HG02970 (cell line): Measurements from ENCODE around the gene MAP3K15.

ENCODE experiments used
- ATAC-seq: cut with Tn5 transposase; IDR thresholded peaks from one replicate; pipeline ENCODE4 v1.9.1; 2021; ENCODE audit warnings: mild to moderate bottlenecking, moderate library complexity, moderate number of reproducible peaks; ENCODE audit not compliant: unreplicated experiment, low FRiP score

MAP3K15 gene

DNA sequence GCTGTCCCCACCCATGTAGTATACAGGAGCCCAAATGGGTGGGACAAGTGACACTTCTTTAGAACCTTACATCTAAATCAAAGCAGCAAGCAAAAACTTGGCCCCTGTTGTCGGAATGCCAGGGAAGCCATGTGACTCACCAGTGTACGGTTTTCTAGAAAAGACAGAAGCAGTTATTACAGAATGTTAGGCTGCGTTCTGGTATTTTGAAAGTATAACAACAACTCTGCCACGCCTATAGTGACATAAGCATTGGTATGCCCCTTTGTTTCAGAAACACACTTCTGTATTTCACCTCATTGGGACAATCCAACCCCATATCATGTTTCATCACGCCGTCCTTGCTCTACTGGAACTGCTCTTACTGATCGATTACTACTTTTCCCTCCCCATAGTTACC lies 156.8 kb downstream of the MAP3K15 start:
- no peak for ATAC-seq

DNA sequence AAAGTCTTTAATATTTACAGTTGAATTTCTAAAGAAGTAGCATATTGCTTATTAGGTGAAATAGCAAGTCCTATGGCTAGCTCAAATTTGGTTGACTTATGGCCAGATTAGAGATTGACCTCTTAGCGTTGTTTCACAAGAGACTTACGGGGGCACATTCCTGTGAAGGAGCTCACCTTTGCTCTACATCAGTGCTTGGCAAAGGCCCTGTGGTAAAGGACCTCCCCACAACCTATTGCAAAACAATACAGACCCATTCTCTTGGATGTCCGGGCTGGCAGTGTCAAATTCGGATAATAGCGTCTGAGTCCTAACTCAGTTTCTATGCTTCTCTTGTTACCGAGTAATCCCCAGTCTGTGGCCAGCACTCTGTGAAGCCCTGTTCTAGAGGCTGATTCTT lies 160.7 kb downstream of the MAP3K15 start:
- ATAC-seq: no peak

DNA sequence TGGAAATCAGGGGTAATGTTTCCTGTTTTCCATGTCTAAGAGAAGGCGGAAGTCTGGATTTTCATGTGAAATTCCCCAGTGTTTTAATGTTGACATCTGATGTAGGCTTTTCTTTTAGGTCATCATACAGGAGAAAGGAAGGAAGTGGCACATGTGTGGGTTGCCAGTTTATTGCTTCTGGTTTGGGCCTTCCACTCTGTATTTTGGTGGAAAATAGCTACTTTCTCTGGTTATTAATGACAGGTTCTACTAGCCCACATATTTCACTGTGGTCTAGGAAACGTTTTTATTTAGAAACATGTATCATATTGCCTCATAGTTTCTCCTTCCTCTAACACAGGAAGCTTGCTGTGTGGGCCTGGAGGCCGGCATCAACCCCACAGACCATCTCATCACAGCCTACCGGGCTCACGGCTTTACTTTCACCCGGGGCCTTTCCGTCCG lies 164.3 kb downstream of the MAP3K15 start:
- peak; percentile 63 for ATAC-seq

DNA sequence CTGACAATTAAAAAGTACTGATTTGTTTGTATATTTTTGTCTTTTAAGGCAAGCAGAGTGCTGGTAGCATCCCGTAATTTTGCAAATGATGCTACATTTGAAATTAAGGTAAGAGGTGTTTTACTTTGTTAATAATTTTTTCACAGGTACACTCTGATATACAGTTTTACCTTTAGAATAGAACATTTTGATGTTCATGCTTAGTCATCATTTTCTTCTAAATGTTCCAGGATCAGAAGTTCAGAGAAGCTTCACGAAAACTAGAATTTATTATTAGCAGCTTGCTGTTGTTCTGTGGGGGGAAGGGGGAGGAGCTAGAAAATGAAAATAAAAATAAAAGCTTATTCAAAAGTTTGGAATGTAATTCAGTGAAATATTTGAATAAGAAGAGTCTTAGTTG lies 166.0 kb downstream of the MAP3K15 start:
- ATAC-seq: no peak

DNA sequence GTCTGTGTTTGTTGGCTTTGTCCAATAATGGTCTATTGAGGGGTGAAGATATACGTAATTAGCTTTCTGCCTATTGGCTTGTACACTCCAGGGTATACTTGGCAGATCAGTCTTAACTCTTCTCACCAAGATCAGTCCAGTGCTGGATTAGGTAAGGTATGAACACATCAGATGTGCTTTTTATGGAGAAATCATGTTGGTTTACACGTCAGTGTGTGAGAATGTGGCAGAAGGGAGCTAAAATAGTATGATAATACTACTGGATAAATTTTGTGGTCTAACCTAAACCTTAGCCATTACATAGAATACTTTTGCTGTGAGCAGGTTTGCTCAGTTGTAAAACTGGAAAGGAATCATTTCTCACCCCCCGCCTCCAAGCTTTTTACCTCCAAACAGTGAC lies 167.4 kb downstream of the MAP3K15 start:
- ATAC-seq: no peak

- no peak for ATAC-seq
Measured at GRCh38 chrX:19344661-19345060, 170.6 kb downstream of the MAP3K15 start.

DNA sequence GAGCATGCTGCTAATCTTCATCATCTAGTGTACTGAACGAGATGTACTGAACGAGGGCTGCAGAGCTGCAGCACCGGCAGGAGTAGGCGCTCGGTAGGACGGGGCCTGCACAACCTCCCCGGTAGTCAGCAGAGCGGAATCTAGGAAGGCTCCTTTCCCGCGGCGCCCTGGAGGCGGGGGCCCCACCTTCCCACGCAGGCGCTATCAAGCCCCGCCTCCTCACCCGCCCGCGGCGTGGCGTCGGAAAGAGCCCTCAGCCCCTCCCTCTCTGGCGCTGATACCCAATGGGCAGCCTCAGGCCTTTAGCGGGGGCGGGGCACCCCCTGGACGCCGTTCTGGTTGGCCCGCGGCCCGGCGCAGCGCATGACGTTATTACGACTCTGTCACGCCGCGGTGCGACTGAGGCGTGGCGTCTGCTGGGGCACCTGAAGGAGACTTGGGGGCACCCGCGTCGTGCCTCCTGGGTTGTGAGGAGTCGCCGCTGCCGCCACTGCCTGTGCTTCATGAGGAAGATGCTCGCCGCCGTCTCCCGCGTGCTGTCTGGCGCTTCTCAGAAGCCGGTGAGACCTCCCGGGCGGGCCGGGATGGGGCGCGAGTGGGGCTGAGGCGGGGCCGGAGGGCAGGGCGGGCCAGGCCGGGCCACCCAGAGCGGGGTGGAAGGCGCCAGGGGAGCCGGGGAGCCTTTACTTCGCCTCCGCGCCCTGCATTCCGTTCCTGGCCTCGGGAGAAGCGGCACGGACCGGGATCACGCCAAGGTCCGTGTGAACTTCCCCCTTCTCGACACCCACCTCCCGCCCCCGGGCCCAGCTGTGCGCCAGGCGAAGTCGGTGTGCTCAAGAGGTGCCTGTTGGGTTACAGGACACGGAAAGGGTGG lies 171.5 kb downstream of the MAP3K15 start, which contains the start of gene PDHA1:
PDHA1 (plus strand) TSS at position 393 of the 874 bp plus-strand sequence; CDS start at position 504, 111 bp downstream.
- ATAC-seq: peak; percentile 99

- ATAC-seq: no peak
Measured at GRCh38 chrX:19343085-19343534, 172.2 kb downstream of the MAP3K15 start.

DNA sequence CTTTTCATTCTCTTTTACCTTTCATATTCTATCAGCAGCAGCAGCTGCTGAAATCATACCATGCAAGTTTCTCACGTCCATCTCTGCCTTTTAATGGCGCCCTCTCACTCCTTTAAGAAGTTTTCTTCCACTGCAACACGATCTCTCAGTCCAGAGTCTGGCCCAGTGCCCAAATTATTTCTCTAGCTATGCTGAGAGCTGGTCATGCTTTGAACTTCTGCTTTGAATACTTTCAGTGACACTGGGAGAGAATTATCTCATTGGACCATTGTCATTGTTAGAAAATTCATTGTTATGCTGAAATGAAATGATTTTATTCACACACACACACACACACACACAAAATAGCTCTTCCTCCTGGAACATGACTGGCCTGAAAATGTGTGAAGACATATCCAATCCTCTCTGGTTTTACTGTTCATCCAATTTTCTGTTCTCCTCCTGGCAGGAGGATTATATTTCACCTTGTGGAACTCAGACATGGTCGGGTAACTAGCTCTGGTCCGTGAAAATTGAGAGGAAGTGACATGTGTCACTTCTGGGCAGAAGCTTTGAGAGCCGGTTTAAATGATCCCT lies 172.9 kb downstream of the MAP3K15 start:
- ATAC-seq: no peak

GRCh38 chrX:19334945-19335626 lies 180.2 kb downstream of the MAP3K15 start:
- ATAC-seq: no peak

DNA sequence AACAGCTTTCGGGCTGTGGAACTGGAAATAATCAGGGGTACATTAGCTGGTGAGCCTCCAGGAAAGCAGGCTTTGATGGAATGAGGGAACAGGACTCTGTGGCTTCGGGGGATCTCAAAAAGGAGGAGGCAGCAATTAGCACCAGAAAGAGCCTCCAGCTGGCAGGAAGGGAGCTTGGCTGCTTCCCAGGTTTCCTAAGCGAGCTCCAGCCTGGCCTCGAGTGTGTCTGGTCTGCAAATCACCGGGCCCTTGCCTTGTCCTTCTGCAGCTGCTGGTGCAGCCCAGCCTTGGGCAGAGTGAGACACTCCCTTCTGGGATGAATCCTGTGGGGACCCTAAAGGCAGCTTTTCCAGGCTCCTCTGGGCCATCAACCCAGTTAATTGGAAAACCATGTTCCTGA lies 182.3 kb downstream of the MAP3K15 start:
- ATAC-seq: no peak

DNA sequence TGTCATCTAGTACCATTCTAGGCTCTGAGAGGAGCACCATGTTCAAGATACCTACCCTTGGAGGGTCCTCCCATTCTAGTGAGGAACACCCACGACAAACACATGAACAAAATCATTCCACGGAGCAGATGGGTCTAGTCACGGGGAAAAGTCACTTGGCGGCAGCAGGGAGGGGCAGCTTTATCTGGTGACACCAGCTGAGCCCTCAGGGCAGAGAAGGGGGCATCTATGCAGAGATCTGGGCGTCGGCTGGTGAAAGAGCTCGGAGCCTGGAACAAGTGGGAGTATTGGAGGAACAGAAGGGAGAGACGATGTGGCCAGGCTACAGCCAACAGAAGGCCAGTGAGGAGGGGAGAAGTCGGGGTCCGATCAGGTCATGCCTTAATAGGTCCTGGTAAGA lies 183.5 kb downstream of the MAP3K15 start:
- no peak for ATAC-seq

- no peak for ATAC-seq
Measured at GRCh38 chrX:19326567-19326966, 188.7 kb downstream of the MAP3K15 start.
